ENCODE measurements around the gene DENND5A. TPM values are rescaled to one million over a fixed set of nuclear protein-coding genes. Genes with fewer than 3 reads are reported as not detected.

The DENND5A gene
- total RNA-seq, 1 donor from 2014 or later = 105 TPM

DNA sequence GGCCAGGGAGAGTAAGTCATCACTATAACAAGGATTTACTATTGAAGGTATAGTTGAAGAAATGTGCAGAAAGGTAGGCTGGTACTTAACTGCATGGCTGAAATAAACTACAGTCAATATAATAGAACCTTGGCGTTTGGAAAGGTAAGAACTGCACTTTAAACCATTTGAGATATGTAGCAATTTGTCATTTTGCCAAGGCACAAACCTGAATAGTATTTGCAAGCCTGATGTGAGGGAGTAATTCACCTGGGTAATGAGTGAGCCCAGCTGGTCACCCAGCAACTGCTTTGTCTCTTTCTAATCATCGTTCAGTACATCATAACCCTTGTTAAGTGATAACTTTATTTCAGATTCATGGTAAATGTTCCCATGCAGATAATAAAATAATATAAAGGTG is 111.5 kb downstream of the DENND5A start:
- DNase-seq (ENCODE audit: missing footprints) (no peak), ATAC-seq (no peak)
- intact Hi-C loops (cut with DNase I) = no loop called here

DNA sequence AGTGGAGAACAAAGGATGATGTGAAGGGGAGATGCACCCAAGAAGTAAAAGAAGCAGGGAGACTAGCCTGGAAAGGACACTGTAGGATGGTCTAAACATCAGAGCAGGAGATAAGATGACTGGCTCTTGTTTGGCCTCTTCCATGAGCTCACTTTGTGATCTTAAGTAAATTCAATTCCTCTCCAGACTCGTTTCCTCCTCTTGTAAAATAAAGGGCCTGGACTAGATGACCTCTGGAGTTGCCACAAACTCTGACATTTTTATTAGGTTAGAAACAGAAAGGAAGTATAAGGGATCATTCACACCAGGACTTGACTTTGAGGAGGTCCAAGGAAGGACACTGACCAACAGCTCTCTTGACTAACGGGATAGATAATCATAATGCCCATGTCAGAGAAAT is 113.5 kb downstream of the DENND5A start:
- ATAC-seq (no peak), DNase-seq (ENCODE audit: missing footprints) (no peak)
- intact Hi-C loops (cut with DNase I) = no loop called here

DNA sequence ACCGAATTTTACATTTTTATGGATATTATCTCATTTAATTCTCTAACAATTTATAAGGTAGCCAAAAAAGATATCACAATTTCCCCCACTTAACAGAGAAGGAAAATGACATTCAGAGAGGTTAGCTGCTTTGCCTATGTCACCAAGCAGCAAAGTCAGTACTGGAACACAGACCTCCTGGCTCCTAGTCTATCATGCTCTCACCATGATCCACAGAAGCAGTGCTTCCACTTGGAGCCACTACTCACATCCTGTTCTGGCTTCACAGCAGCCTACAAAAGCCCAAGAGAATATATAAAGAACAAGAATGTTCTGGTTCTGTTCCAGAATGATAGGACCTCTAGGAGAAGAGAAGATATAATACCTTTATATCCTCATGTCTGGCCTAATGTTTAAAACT is 114.2 kb downstream of the DENND5A start:
- no peak for ATAC-seq
- DNase-seq (ENCODE audit: missing footprints) = no peak
- intact Hi-C loops (cut with DNase I) = no loop called here

GRCh38 chr11:9150501-9150900 is 114.6 kb downstream of the DENND5A start:
- DNase-seq (ENCODE audit: missing footprints) = no peak
- no peak for ATAC-seq
- intact Hi-C loops (cut with DNase I) = no loop called here

DNA sequence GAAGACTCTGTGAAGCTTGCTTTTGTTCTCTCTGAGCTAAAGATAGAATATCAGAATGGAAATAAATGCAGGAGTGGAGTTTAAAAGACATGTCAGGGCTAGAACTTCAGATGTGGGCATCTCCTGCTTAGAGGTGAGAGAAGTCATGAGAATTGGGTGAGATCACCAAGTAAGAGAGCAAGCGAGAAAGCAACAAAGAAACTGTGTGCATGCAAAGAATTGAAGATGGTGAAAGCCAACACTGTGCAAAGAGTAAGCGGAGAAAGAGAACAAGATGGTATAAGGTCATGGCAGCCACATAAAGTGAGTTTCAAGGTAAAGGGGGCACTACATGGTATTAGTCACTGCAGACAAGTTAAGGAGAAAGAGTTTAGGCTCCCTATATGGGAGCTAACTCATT is 116.4 kb downstream of the DENND5A start:
- intact Hi-C loops (cut with DNase I) = no loop called here
- DNase-seq (ENCODE audit: missing footprints) (no peak), ATAC-seq (no peak)

GRCh38 chr11:9148035-9148434 is 117.1 kb downstream of the DENND5A start:
- DNase-seq (ENCODE audit: missing footprints) = no peak
- ATAC-seq = no peak
- intact Hi-C loops (cut with DNase I) = no loop called here

- DNase-seq (ENCODE audit: missing footprints) (no peak), ATAC-seq (no peak)
- intact Hi-C loops (cut with DNase I) = no loop called here
These were observed 118.7 kb downstream of the DENND5A start for GRCh38 chr11:9146477-9146876.

- DNase-seq (ENCODE audit: missing footprints) (no peak), ATAC-seq (no peak)
- intact Hi-C loops (cut with DNase I) = no loop called here
These were observed 119.9 kb downstream of the DENND5A start for GRCh38 chr11:9145283-9145682.

DNA sequence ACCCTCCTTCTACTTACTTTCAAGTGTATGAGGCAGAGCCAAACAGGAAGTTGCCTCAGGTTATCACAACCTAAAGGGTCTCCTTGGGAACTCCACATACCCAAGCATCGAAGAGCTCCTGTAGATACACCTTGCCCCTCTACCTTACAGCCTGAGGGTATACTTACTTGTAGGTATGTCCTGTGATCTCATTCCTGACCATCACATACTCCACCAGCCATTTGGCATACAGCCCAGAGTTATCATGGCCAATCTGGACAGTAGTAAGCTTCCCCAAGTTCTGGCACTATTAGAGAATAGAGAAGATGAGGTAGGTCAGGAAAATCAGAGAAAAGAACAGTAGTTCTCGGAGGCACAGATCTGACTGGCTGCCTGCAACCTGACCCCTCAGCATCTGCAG is 120.3 kb downstream of the DENND5A start:
- ATAC-seq (no peak), DNase-seq (ENCODE audit: missing footprints) (no peak)
- intact Hi-C loops (cut with DNase I) = no loop called here

DNA sequence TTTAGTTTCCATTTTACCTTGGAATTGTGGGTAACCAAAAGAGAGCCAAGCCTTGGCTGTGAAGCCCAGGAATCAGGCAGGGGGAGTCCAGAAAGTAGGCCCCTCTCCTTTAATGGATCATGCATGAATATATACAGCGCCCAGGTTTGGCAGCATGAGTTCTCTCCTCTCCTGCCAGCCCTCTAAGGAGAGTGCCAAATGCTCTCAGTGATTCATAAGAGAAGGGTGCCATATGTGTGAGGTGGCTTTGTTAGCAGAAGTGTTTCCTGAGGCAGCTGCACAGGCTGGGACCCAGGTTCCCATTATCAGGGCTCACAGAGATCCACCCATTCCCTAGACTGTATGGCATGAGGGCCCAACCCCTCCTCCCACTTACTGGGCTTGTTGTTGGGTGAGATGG is 121.4 kb downstream of the DENND5A start:
- no peak for DNase-seq (ENCODE audit: missing footprints)

DNA sequence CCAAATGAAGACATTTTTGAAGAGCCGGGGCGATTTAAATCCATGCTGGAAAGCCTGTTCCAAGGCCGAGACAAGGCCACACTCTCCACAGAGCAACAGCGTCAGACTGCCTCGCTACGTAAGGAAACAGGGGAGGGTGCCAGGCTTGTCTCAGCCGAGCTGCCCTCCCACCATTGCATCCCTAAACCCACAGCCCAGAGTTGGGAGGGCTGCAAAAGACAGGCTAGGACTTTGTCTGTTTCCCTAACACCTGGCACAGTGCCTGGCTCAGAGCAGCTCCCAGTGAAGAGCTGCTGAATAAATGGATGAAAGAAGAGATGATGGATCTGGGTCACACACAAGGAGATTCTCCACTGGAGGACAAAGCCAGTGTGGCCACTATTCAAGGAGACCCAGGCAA is 122.4 kb downstream of the DENND5A start:
- intact Hi-C loops (cut with DNase I) = no loop called here
- ATAC-seq (no peak), DNase-seq (ENCODE audit: missing footprints) (no peak)

More for the DNA sequence above, 121.4 kb downstream of the DENND5A start:
- no peak for ATAC-seq
- intact Hi-C loops (cut with DNase I) = no loop called here

GRCh38 chr11:9141186-9141585 is 124.0 kb downstream of the DENND5A start:
- DNase-seq (ENCODE audit: missing footprints) (no peak), ATAC-seq (no peak)
- intact Hi-C loops (cut with DNase I) = no loop called here

GRCh38 chr11:9139628-9140357 is 125.4 kb downstream of the DENND5A start:
- ATAC-seq = no peak

DNA sequence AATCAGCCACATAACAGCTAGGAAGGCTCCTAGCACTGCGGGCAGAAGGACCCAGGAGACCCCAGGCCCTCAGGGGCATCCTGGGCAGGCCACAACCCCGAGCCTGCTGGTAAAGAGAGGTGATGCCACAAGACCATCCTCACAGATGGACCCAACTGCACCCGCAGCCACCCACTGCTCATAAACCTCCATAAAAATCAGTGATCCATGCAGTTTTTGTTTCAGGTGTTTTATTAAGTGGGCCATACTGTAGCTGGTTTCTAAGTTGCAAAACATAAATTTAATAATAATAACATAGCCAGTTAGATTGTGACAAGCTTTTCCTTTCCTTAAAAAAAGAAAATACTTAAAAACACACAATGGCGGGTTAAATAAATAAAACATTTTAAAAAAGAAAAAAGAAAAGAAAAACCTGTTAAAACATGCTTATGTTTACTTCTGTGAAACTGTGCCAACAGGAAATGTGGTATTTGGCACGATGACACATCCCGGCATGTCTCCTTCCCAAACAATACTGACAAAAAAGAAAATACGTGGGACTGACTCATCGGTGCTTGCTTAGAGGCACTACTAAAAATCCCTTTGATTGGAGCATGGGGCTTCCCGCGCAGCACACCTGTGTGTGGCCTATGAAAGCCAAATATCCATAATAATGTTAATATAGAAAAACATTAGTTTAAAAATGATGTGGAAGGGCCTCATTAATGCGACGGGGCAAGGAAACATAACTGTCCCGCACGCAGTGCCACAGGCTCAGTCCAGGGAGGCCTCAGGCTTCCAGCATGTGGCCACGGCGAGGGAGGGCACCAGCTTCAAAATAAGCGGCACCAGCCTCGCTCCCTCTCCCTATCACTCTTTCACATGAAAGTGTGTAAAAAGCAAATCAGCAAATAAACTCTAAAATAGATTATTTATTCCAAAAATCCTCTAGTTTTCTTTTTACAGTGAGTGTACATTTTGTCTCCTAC is 126.3 kb downstream of the DENND5A start:
- intact Hi-C loops (cut with DNase I) = no loop called here
- DNase-seq (ENCODE audit: missing footprints) (no peak), ATAC-seq (no peak)

More at GRCh38 chr11:9139628-9140357, 125.4 kb downstream of the DENND5A start:
- DNase-seq (ENCODE audit: missing footprints) = no peak
- intact Hi-C loops (cut with DNase I) = no loop called here

- intact Hi-C loops (cut with DNase I) = no loop called here
- ATAC-seq (no peak), DNase-seq (ENCODE audit: missing footprints) (no peak)
These were observed 127.1 kb downstream of the DENND5A start for GRCh38 chr11:9138133-9138453.

DNA sequence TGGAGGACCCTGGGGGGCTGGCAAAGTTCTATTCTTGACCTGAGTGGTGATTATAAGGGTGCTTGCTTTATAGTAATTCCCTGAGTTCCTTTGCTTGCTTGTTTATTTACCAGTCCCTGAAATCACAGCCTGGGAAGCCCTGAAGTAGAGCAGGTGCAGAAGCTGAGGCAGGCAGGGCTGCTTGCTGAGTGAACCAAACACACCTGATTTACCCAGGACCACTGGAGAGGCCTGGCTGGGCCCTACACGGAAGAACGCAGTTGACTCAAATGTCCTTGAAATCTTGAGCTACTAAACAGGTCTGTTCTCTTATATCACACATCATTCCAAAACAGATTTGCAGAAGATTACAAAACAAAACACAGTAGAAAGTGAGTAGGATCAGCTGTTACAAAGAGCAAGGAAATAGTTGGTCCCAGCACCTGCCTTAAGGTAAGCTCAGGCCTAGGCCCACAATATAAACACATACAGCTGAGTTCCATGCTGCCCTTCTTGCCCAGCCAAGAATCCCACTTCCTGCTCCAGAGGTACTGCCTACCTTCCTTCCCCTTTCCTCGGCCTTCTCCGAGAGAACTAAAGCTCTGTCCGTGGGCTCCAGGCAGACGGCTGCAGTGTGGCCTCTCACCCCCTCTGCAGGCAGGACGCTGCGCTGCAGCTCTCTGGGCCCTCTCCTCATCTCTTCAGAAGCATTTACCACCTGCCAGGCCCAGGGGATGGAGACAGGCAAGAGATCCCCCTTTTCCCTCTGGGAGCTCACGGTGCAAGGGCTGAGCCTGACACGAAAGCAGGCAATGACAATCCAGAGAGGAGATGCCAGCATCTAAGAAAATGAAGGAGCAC is 127.6 kb downstream of the DENND5A start:
- intact Hi-C loops (cut with DNase I) = loop anchor here (1.0 kb wide), 1 partner anchor 122 kb away; no protein-coding TSS in a partner anchor
- DNase-seq (ENCODE audit: missing footprints) (peak; percentile 80), ATAC-seq (peak; percentile 88)

- ATAC-seq = no peak
- no peak for DNase-seq (ENCODE audit: missing footprints)
- intact Hi-C loops (cut with DNase I) = loop anchor here (1.0 kb wide), 1 partner anchor 121 kb away; no protein-coding TSS in a partner anchor
These were observed 128.4 kb downstream of the DENND5A start for GRCh38 chr11:9136741-9137140.

DNA sequence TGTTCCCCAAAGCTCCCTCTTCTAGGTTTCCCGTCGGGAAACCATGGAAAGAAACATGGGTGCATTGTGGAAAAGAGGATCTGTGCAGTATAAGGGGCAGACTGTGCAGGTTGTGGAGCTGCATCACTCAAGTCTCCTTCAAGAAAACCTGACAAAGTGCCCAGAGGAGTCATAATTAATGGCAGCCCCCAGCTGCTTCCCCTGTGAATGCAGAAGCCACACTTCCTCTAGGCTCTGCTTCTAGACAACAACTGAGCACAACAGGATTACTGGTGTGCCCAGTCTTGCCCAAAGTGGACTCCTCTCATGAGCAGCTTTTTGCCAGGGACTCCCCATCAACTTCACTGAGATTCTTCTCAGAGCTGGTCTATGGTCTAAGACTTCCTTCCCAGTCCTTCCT is 131.2 kb downstream of the DENND5A start:
- ATAC-seq (no peak), DNase-seq (ENCODE audit: missing footprints) (no peak)
- intact Hi-C loops (cut with DNase I) = no loop called here

DNA sequence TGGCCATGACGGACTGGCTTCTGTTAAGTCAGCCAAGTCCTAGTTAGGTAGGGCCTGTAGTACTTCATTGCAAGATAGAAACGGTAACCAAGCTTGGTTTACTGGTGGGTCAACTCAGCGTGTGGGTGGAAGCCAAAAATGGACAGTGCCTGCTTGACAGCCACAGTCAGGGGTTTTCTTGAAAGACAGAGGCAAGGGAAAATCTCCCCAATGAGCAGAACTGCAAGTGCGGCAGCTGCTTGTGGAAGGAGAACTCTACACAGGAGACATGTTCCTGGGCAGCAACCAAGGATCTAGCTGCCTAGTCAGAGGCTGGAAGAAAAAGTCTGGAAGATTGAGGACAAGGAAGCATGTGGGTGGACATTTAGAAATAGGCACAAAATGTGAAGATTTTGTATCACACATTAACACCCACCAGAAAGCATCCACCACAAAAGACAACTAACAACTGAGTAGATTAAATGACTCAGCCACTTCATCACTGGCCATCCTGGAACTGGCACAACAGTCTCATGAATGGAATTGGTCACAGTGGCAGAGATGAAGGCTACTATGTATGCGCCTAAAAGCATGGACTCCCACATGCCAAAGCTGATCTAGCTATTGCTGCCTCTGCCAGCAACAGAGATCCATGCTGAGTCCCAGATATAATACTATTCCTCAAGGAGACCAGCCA is 132.8 kb downstream of the DENND5A start:
- intact Hi-C loops (cut with DNase I) = no loop called here
- ATAC-seq (no peak), DNase-seq (ENCODE audit: missing footprints) (no peak)

All from Right ventricle myocardium inferior (tissue), 1 donor.